ENCODE data around the gene CD81. TPM values are rescaled to one million over a fixed set of nuclear protein-coding genes. Genes with fewer than 3 reads are reported as not detected.

CD81 gene
- total RNA-seq, 1 experiment from 2014 or later = 296 TPM

DNA sequence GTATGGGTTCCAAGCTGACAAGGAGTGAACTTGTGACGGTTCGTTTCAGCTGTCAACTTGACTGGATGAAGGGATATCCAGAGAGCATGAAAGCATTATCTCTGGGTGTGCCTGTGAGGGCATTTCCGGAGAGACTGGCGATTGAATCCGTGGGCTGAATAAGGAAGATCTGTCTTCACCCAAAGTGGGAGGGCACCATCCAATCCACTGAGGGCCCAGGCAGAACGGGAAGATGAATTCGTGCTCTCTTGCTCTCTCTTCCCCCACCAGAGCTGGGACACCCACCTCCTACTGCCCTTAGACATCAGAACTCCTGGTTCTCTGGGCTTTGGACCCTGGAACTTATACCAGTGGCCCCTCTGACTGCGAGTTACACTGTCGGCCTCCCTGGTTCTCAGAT, 15.5 kb upstream of the CD81 start:
- ChIA-PET RAD21 (ENCODE audit: low non-redundant PET in 1 of 2, low total read pairs in 2 of 2, uncharacterized antibody in 2 of 2, unreplicated experiment in 2 of 2) (no interaction called here), POLR2A (interaction anchor here (0.6 kb wide), 1 partner anchor 16 kb away, joined by 3 read pairs; the partner anchor contains the start of gene CD81), CTCF (no interaction called here)
- BruUV-seq (replicated peaks) = no TSS peak
- intact Hi-C loops (cut with micrococcal nuclease) = no loop called here
- H3K79me2 ChIP-seq (ENCODE audit: insufficient read depth, low read length) = no peaks in the 10 kb centered on the region
- H3K36me3 ChIP-seq (ENCODE audit: control insufficient read depth in 1 of 2, insufficient read depth in 2 of 2, low read length in 2 of 2) = no peaks in the 10 kb centered on the region
- H3K4me2 ChIP-seq (ENCODE audit: low read length) = no peak overlapping the region
- TF ChIP-seq POLR2AphosphoS5 (IDR thresholded peaks at IDR 0.05; ENCODE audit: low read depth, low read length) (no peak), YY1 (IDR thresholded peaks at IDR 0.05; ENCODE audit: extremely low read depth, insufficient replicate concordance, low read depth, low read length) (no peak), EGR1 (IDR thresholded peaks at IDR 0.05; ENCODE audit: low read depth) (no peak), SP1 (IDR thresholded peaks at IDR 0.05; ENCODE audit: low read depth) (no peak), FOSL1 (IDR thresholded peaks at IDR 0.05; ENCODE audit: low read depth) (no peak), CBX3 (IDR thresholded peaks at IDR 0.05; ENCODE audit: low read depth) (no peak), RAD21 (IDR thresholded peaks at IDR 0.05; ENCODE audit: low read depth) (no peak)
- TF ChIP-seq, protein P1, sequence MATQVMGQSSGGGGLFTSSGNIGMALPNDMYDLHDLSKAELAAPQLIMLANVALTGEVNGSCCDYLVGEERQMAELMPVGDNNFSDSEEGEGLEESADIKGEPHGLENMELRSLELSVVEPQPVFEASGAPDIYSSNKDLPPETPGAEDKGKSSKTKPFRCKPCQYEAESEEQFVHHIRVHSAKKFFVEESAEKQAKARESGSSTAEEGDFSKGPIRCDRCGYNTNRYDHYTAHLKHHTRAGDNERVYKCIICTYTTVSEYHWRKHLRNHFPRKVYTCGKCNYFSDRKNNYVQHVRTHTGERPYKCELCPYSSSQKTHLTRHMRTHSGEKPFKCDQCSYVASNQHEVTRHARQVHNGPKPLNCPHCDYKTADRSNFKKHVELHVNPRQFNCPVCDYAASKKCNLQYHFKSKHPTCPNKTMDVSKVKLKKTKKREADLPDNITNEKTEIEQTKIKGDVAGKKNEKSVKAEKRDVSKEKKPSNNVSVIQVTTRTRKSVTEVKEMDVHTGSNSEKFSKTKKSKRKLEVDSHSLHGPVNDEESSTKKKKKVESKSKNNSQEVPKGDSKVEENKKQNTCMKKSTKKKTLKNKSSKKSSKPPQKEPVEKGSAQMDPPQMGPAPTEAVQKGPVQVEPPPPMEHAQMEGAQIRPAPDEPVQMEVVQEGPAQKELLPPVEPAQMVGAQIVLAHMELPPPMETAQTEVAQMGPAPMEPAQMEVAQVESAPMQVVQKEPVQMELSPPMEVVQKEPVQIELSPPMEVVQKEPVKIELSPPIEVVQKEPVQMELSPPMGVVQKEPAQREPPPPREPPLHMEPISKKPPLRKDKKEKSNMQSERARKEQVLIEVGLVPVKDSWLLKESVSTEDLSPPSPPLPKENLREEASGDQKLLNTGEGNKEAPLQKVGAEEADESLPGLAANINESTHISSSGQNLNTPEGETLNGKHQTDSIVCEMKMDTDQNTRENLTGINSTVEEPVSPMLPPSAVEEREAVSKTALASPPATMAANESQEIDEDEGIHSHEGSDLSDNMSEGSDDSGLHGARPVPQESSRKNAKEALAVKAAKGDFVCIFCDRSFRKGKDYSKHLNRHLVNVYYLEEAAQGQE (IDR thresholded peaks at IDR 0.05; ENCODE audit: low read depth) = no peak
- TF ChIP-seq, protein P2, sequence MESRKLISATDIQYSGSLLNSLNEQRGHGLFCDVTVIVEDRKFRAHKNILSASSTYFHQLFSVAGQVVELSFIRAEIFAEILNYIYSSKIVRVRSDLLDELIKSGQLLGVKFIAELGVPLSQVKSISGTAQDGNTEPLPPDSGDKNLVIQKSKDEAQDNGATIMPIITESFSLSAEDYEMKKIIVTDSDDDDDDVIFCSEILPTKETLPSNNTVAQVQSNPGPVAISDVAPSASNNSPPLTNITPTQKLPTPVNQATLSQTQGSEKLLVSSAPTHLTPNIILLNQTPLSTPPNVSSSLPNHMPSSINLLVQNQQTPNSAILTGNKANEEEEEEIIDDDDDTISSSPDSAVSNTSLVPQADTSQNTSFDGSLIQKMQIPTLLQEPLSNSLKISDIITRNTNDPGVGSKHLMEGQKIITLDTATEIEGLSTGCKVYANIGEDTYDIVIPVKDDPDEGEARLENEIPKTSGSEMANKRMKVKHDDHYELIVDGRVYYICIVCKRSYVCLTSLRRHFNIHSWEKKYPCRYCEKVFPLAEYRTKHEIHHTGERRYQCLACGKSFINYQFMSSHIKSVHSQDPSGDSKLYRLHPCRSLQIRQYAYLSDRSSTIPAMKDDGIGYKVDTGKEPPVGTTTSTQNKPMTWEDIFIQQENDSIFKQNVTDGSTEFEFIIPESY (IDR thresholded peaks at IDR 0.05; ENCODE audit: extremely low read depth, insufficient replicate concordance, low read length) = no peak
- TF ChIP-seq, protein P3, sequence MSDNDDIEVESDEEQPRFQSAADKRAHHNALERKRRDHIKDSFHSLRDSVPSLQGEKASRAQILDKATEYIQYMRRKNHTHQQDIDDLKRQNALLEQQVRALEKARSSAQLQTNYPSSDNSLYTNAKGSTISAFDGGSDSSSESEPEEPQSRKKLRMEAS (IDR thresholded peaks at IDR 0.05) = no peak
- ATAC-seq (no peak), DNase-seq (ENCODE audit: low read depth, low spot score) (no peak)
- no peaks in the 10 kb centered on the region for H3K9me2 ChIP-seq (ENCODE audit: insufficient read depth)
- H3K9me3 ChIP-seq (ENCODE audit: control insufficient read depth in 1 of 2, insufficient read depth in 1 of 2, low read depth in 1 of 2, low read length in 2 of 2) = no peaks in the 10 kb centered on the region
- H3K9ac ChIP-seq (ENCODE audit: low read length) = no peak overlapping the region
- H2AFZ ChIP-seq (ENCODE audit: low read depth, low read length, poor library complexity, severe bottlenecking) = no peak overlapping the region
- no peaks in the 10 kb centered on the region for H4K20me1 ChIP-seq (ENCODE audit: insufficient read depth)
- H3K4me1 ChIP-seq (ENCODE audit: control insufficient read depth in 1 of 2, insufficient read depth in 2 of 2, low read length in 2 of 2) = peaks cover 0 to 3% of the 10 kb centered on the region in 2 experiments; a peak in 1 of 4 replicates
- H3K27ac ChIP-seq (ENCODE audit: low read depth, low read length) = no peak overlapping the region
- H3K27me3 ChIP-seq (ENCODE audit: insufficient read depth, low read length) = no peaks in the 10 kb centered on the region
- H3K4me3 ChIP-seq (replicated peaks in 1 of 2; ENCODE audit: low read depth in 1 of 2, low read length in 2 of 2) = no peak overlapping the region

Data from HCT116 (cell line).